Epithelial cell of proximal tubule (primary cell): Measurements from ENCODE around the gene AGPAT1. TPM values are rescaled to one million over a fixed set of nuclear protein-coding genes. Genes with fewer than 3 reads are reported as not detected.
"Not testable (repeated sequence)": the region's sequence is repeated elsewhere in the genome, so short reads cannot be mapped to it uniquely, and the experiment has no call there.

Experiments
- DNase-seq: peaks from one replicate; pipeline ENCODE4 v3.0.0-alpha.2; 2011; ENCODE audit warnings: low read depth
- H3K4me3 ChIP-seq: 2 replicates; pipeline ENCODE4 v1.5.1; 2011; ENCODE audit warnings: low read depth, mild to moderate bottlenecking, low read length
- CTCF ChIP-seq: conservative IDR thresholded peaks from 2 replicates; pipeline ENCODE4 v1.5.1; 2012; ENCODE audit warnings: low read depth, mild to moderate bottlenecking, low read length
- total RNA-seq: library from RNA; depleted of rRNA; stranded (reverse); fragments of >200 nt; gene quantifications from 2 replicates; pipeline ENCODE4 v1.2.3, GENCODE V29; 2015

The AGPAT1 gene
- total RNA-seq, 1 donor from 2014 or later, result 72.2 TPM

- TF ChIP-seq CTCF, result no peak
- no peak for DNase-seq
- H3K4me3 ChIP-seq, result peak overlapping the region; percentile 82
Observed at GRCh38 chr6:32189742-32190053, 13.8 kb upstream of the AGPAT1 start.

GRCh38 chr6:32189069-32189741, 13.3 kb upstream of the AGPAT1 start:
- no peak for DNase-seq
- peak overlapping the region; percentile 82 for H3K4me3 ChIP-seq
- no peak for TF ChIP-seq CTCF

GRCh38 chr6:32188381-32189068, 12.6 kb upstream of the AGPAT1 start:
- DNase-seq, result no peak
- TF ChIP-seq CTCF, result no peak
- peak overlapping the region; percentile 82 for H3K4me3 ChIP-seq

- DNase-seq, result not testable (repeated sequence)
- peak overlapping the region; percentile 82 for H3K4me3 ChIP-seq
Observed at GRCh38 chr6:32187725-32188380, 12.0 kb upstream of the AGPAT1 start.

GRCh38 chr6:32187009-32187709, 11.3 kb upstream of the AGPAT1 start:
- H3K4me3 ChIP-seq, result no peak overlapping the region
- no peak for DNase-seq
- no peak for TF ChIP-seq CTCF

GRCh38 chr6:32186151-32186840, 10.4 kb upstream of the AGPAT1 start:
- DNase-seq, H3K4me3 ChIP-seq: not testable (repeated sequence)

GRCh38 chr6:32185681-32186131, 9.8 kb upstream of the AGPAT1 start:
- H3K4me3 ChIP-seq, DNase-seq: not testable (repeated sequence)

GRCh38 chr6:32184084-32184640, 8.3 kb upstream of the AGPAT1 start, which contains the start of gene AGER:
Gene AGER (minus strand): TSS chr6:32184253. CDS start chr6:32184222, 31 bp downstream.
- TF ChIP-seq CTCF, result no peak
- DNase-seq, result no peak
- H3K4me3 ChIP-seq, result no peak within 1 kb of the TSS
